ENCODE data around the gene RAX2. TPM values are rescaled to one million over a fixed set of nuclear protein-coding genes. Genes with fewer than 3 reads are reported as not detected.

The RAX2 gene
- total RNA-seq, 1 donor from 2014 or later = not detected

GRCh38 chr19:3788996-3789778 is 17.2 kb upstream of the RAX2 start:
- no peak overlapping the region for H3K27ac Mint-ChIP-seq

GRCh38 chr19:3785938-3786824 is 14.2 kb upstream of the RAX2 start, which contains the start of gene MATK:
TSS of gene MATK (minus strand) at chr19:3786381. CDS start at chr19:3785135, 1,246 bp downstream.
- Mint-ChIP-seq H3K27me3 (peaks cover 55% of the 10 kb centered on the region), H3K9me3 (peaks cover 14% of the 10 kb centered on the region), H3K36me3 (no peaks in the 10 kb centered on the region), H3K4me1 (ENCODE audit: unreplicated experiment) (no peaks in the 10 kb centered on the region), H3K4me3 (peak within 1 kb of the TSS; percentile 45), H3K27ac (no peak within 1 kb of the TSS)
- no peak for TF ChIP-seq CTCF (conservative IDR thresholded peaks at IDR 0.05)
- DNase-seq (ENCODE audit: extremely low spot score, unreplicated experiment) = no peak

More at GRCh38 chr19:3788996-3789778, 17.2 kb upstream of the RAX2 start:
- DNase-seq (ENCODE audit: extremely low spot score, unreplicated experiment) = no peak
- TF ChIP-seq CTCF (conservative IDR thresholded peaks at IDR 0.05) = no peak
- Mint-ChIP-seq H3K9me3 (peaks cover 6% of the 10 kb centered on the region), H3K4me3 (no peak overlapping the region), H3K36me3 (no peaks in the 10 kb centered on the region), H3K27me3 (peaks cover 61% of the 10 kb centered on the region), H3K4me1 (ENCODE audit: unreplicated experiment) (no peaks in the 10 kb centered on the region)

GRCh38 chr19:3785451-3785937 is 13.5 kb upstream of the RAX2 start:
- Mint-ChIP-seq H3K27ac (no peak overlapping the region), H3K9me3 (peaks cover 9% of the 10 kb centered on the region), H3K36me3 (no peaks in the 10 kb centered on the region), H3K27me3 (peaks cover 48% of the 10 kb centered on the region), H3K4me1 (ENCODE audit: unreplicated experiment) (no peaks in the 10 kb centered on the region), H3K4me3 (peak overlapping the region; percentile 45)
- no peak for TF ChIP-seq CTCF (conservative IDR thresholded peaks at IDR 0.05)
- DNase-seq (ENCODE audit: extremely low spot score, unreplicated experiment) = no peak

GRCh38 chr19:3784607-3785450 is 12.8 kb upstream of the RAX2 start:
- no peak for TF ChIP-seq CTCF (conservative IDR thresholded peaks at IDR 0.05)
- no peak for DNase-seq (ENCODE audit: extremely low spot score, unreplicated experiment)
- Mint-ChIP-seq H3K9me3 (peaks cover 8% of the 10 kb centered on the region), H3K27me3 (peaks cover 42% of the 10 kb centered on the region), H3K36me3 (no peaks in the 10 kb centered on the region), H3K4me3 (peak overlapping the region; percentile 62), H3K4me1 (ENCODE audit: unreplicated experiment) (no peaks in the 10 kb centered on the region), H3K27ac (no peak overlapping the region)
